Measurements from ENCODE around the gene PARD3B. TPM values are rescaled to one million over a fixed set of nuclear protein-coding genes. Genes with fewer than 3 reads are reported as not detected.

The PARD3B gene
- total RNA-seq, 4 donors from 2014 or later = 21.8 to 85.6 (median 36.1) TPM

GRCh38 chr2:205366336-205367060 lies 821.2 kb downstream of the PARD3B start:
- Histone ChIP-seq H3K27ac (no peak overlapping the region), H3K4me1 (no peaks in the 10 kb centered on the region), H3K36me3 (no peaks in the 10 kb centered on the region), H3K27me3 (no peaks in the 10 kb centered on the region), H3K9me3 (no peaks in the 10 kb centered on the region), H3K4me3 (no peak overlapping the region)
- TF ChIP-seq CTCF (IDR thresholded peaks at IDR 0.05) = no peak
- no peak for TF ChIP-seq POLR2A (IDR thresholded peaks at IDR 0.05)
- intact Hi-C loops (cut with DNase I; ENCODE audit: low total_unique reads) = loop anchor here (10.0 kb wide), 1 partner anchor 278 kb away; no protein-coding TSS in a partner anchor
- DNase-seq = no peak

- Histone ChIP-seq H3K4me3 (no peak overlapping the region), H3K27ac (no peak overlapping the region), H3K36me3 (no peaks in the 10 kb centered on the region), H3K4me1 (no peaks in the 10 kb centered on the region), H3K27me3 (no peaks in the 10 kb centered on the region), H3K9me3 (no peaks in the 10 kb centered on the region)
- no peak for TF ChIP-seq CTCF (IDR thresholded peaks at IDR 0.05)
- TF ChIP-seq POLR2A (IDR thresholded peaks at IDR 0.05) = no peak
- intact Hi-C loops (cut with DNase I; ENCODE audit: low total_unique reads) = loop anchor here (10.0 kb wide), 1 partner anchor 277 kb away; no protein-coding TSS in a partner anchor
- DNase-seq = no peak
Observed at GRCh38 chr2:205367331-205367935, 822.2 kb downstream of the PARD3B start.

GRCh38 chr2:205369813-205370212 lies 824.5 kb downstream of the PARD3B start:
- no peaks in the 10 kb centered on the region for H3K4me1 ChIP-seq
- H3K4me3 ChIP-seq = no peak overlapping the region
- H3K36me3 ChIP-seq = no peaks in the 10 kb centered on the region
- TF ChIP-seq CTCF (IDR thresholded peaks at IDR 0.05) (no peak), POLR2A (IDR thresholded peaks at IDR 0.05) (no peak)
- intact Hi-C loops (cut with DNase I; ENCODE audit: low total_unique reads) = loop anchor here (10.0 kb wide), 1 partner anchor 275 kb away; no protein-coding TSS in a partner anchor
- no peaks in the 10 kb centered on the region for H3K27me3 ChIP-seq
- DNase-seq = no peak
- no peak overlapping the region for H3K27ac ChIP-seq
- no peaks in the 10 kb centered on the region for H3K9me3 ChIP-seq

- intact Hi-C loops (cut with DNase I; ENCODE audit: low total_unique reads) = no loop called here
Observed at GRCh38 chr2:205370726-205371125, 825.5 kb downstream of the PARD3B start.

More at GRCh38 chr2:205370726-205371125, 825.5 kb downstream of the PARD3B start:
- no peaks in the 10 kb centered on the region for H3K36me3 ChIP-seq
- H3K27ac ChIP-seq = no peak overlapping the region
- H3K9me3 ChIP-seq = no peaks in the 10 kb centered on the region
- no peaks in the 10 kb centered on the region for H3K27me3 ChIP-seq
- no peak overlapping the region for H3K4me3 ChIP-seq
- no peak for DNase-seq
- TF ChIP-seq POLR2A (IDR thresholded peaks at IDR 0.05) = no peak
- TF ChIP-seq CTCF (IDR thresholded peaks at IDR 0.05) = no peak
- no peaks in the 10 kb centered on the region for H3K4me1 ChIP-seq
